HEK293T (cell line): ENCODE data around the gene DNAJA2.
"Not testable (repeated sequence)": the region's sequence is repeated elsewhere in the genome, so short reads cannot be mapped to it uniquely, and the experiment has no call there.

Experiments used
- CTCF ChIA-PET: fragments of 350-600 bp; formaldehyde crosslinking; extraction: SDS; loops from one replicate; lab custom pipeline; 2021; ENCODE audit warnings: antibody characterized with exemption, inconsistent platforms; lab: Yijun Ruan, JAX
- POLR2A ChIA-PET: fragments of 350-600 bp; formaldehyde crosslinking; extraction: SDS; loops from one replicate; lab custom pipeline; 2020; ENCODE audit warnings: antibody characterized with exemption, inconsistent platforms; lab: Yijun Ruan, JAX
- DNase-seq: peaks from one replicate; pipeline ENCODE4 v3.0.0; 2012; ENCODE audit warnings: mixed read lengths; ENCODE audit errors: extremely low spot score
- ARNT ChIP-seq: fragments of 450-650 bp; IDR thresholded peaks from 2 replicates; pipeline ENCODE4 v1.6.1; 2017; ENCODE audit warnings: mild to moderate bottlenecking
- BHLHE40 ChIP-seq: fragments of 450-650 bp; IDR thresholded peaks from 2 replicates; pipeline ENCODE4 v1.6.1; 2016; ENCODE audit warnings: mild to moderate bottlenecking, moderate library complexity, borderline replicate concordance
- CTBP1 ChIP-seq: fragments of 450-650 bp; IDR thresholded peaks from 2 replicates; pipeline ENCODE4 v1.6.1; 2016; ENCODE audit warnings: borderline replicate concordance
- ELF4 ChIP-seq: fragments of 450-650 bp; IDR thresholded peaks from 2 replicates; pipeline ENCODE4 v1.6.1; 2017; ENCODE audit warnings: antibody characterized with exemption
- FOXA1 ChIP-seq: fragments of 450-650 bp; IDR thresholded peaks from 2 replicates; pipeline ENCODE4 v1.6.1; 2016; ENCODE audit warnings: mild to moderate bottlenecking
- FOXK2 ChIP-seq: fragments of 450-650 bp; IDR thresholded peaks from 2 replicates; pipeline ENCODE4 v1.6.1; 2016; ENCODE audit warnings: mild to moderate bottlenecking
- FOXM1 ChIP-seq: fragments of 450-650 bp; IDR thresholded peaks from 2 replicates; pipeline ENCODE4 v1.6.1; 2017; ENCODE audit warnings: mild to moderate bottlenecking, borderline replicate concordance
- HDGF ChIP-seq: fragments of 450-650 bp; IDR thresholded peaks from 2 replicates; pipeline ENCODE4 v1.6.1; 2017; ENCODE audit warnings: antibody characterized with exemption, borderline replicate concordance
- L3MBTL2 ChIP-seq: fragments of 450-650 bp; conservative IDR thresholded peaks from 2 replicates; pipeline ENCODE4 v1.6.1; 2016; ENCODE audit warnings: mild to moderate bottlenecking
- LEF1 ChIP-seq: fragments of 450-650 bp; IDR thresholded peaks from 2 replicates; pipeline ENCODE4 v1.6.1; 2017; ENCODE audit warnings: mild to moderate bottlenecking, borderline replicate concordance
- NFRKB ChIP-seq: fragments of 450-650 bp; IDR thresholded peaks from 2 replicates; pipeline ENCODE4 v1.6.1; 2016; ENCODE audit warnings: mild to moderate bottlenecking, moderate library complexity
- PKNOX1 ChIP-seq: fragments of 450-650 bp; IDR thresholded peaks from 2 replicates; pipeline ENCODE4 v1.6.1; 2016
- SP1 ChIP-seq: fragments of 450-650 bp; IDR thresholded peaks from 2 replicates; pipeline ENCODE4 v1.6.1; 2017
- SUZ12 ChIP-seq: fragments of 450-650 bp; IDR thresholded peaks from 2 replicates; pipeline ENCODE4 v1.6.1; 2016; ENCODE audit warnings: mild to moderate bottlenecking
- TARDBP ChIP-seq: fragments of 450-650 bp; IDR thresholded peaks from 2 replicates; pipeline ENCODE4 v1.6.1; 2016
- ZNF384 ChIP-seq: fragments of 450-650 bp; IDR thresholded peaks from 2 replicates; pipeline ENCODE4 v1.6.1; 2016

The DNAJA2 gene

GRCh38 chr16:47013910-47014309 is 40.4 kb upstream of the DNAJA2 start:
- ChIA-PET CTCF (no interaction called here), POLR2A (no interaction called here)
- DNase-seq = no peak
- no peak for TF ChIP-seq BHLHE40

DNA sequence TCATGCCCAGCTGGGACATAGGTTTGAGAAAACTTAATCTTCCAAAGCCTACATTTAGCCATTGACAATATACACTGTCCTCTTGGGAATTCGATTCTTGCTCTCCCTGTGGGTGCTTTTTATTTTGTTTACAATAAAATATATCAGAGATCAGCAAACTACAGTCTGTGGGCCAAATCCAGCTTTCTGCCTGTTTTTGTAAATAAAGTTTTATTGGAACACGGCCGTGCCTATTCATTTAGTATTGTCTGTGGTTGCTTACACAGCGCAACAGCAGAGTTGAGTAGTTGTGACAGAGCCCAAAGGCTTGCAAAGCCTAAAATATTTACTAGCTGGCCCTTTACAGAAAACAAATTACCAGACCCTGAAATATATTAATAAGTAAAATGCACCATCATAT is 39.7 kb upstream of the DNAJA2 start:
- POLR2A ChIA-PET = no interaction called here
- no peak for DNase-seq
- TF ChIP-seq BHLHE40 (no peak), CTBP1 (no peak), FOXA1 (no peak), NFRKB (no peak), FOXM1 (no peak), LEF1 (no peak), L3MBTL2 (no peak), PKNOX1 (no peak), HDGF (no peak), ARNT (no peak), TARDBP (no peak), FOXK2 (no peak), ELF4 (no peak), SUZ12 (no peak), SP1 (no peak), ZNF384 (no peak)
- CTCF ChIA-PET = no interaction called here

GRCh38 chr16:47010812-47011211 is 37.3 kb upstream of the DNAJA2 start:
- CTCF ChIA-PET, DNase-seq, POLR2A ChIA-PET: not testable (repeated sequence)

DNA sequence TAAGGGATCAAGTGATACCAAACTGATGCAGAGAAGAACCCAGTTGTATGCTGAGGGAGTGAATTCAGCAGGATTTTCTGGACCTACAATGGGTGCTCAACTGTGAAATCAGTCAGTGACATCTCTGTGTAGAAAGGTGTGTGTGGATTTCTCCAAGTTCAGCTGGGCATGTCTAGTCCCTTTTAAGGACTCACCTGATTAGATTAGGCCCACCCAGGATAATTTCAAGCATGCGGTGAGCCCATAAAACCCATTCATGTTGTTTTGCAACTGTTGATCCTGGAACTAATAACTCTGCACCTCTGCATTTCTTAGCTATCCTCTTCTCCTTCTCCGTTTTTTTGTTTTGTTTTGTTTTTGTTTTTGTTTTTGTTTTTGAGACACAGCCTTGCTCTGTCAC is 35.1 kb upstream of the DNAJA2 start:
- ChIA-PET POLR2A (no interaction called here), CTCF (no interaction called here)
- DNase-seq = no peak
- TF ChIP-seq ELF4 = no peak
- TF ChIP-seq FOXM1 = no peak
- no peak for TF ChIP-seq NFRKB
- no peak for TF ChIP-seq TARDBP
- no peak for TF ChIP-seq ZNF384
- no peak for TF ChIP-seq CTBP1
- no peak for TF ChIP-seq LEF1
- no peak for TF ChIP-seq FOXK2

DNA sequence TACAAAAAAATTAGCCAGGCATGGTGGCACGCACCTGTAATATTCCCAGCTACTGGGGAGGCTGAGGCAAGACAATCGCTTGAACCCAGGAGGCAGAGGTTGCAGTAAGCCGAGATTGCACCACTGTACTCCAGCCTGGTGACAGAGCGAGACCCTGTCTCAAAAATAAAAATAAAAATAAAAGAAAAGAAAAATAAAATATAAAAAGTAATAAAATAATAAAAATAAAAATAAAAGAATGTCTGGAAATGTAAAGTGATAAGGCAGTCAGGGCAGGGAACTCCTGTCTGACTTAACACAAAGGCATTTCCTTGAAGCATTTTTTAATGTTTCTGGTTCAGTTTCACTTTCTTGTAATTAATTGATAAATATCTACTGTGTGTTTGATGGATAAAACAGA is 34.7 kb upstream of the DNAJA2 start:
- DNase-seq = no peak
- CTCF ChIA-PET = no interaction called here
- TF ChIP-seq FOXM1 = no peak
- TF ChIP-seq BHLHE40 = no peak
- TF ChIP-seq NFRKB = no peak
- no peak for TF ChIP-seq L3MBTL2
- TF ChIP-seq CTBP1 = no peak
- no peak for TF ChIP-seq ARNT
- TF ChIP-seq PKNOX1 = no peak
- no peak for TF ChIP-seq HDGF
- no peak for TF ChIP-seq ZNF384
- TF ChIP-seq FOXK2 = no peak
- TF ChIP-seq TARDBP = no peak
- no peak for TF ChIP-seq SP1
- TF ChIP-seq LEF1 = no peak
- POLR2A ChIA-PET = no interaction called here

GRCh38 chr16:47004652-47005051 is 31.2 kb upstream of the DNAJA2 start:
- ChIA-PET POLR2A (no interaction called here), CTCF (interaction anchor here (0.9 kb wide), 1 partner anchor 22 kb away, joined by 3 read pairs; no protein-coding TSS in a partner anchor)
- no peak for TF ChIP-seq TARDBP
- no peak for TF ChIP-seq PKNOX1
- no peak for TF ChIP-seq ARNT
- no peak for TF ChIP-seq FOXK2
- no peak for TF ChIP-seq HDGF
- no peak for TF ChIP-seq CTBP1
- no peak for TF ChIP-seq FOXM1
- no peak for TF ChIP-seq BHLHE40
- TF ChIP-seq LEF1 = no peak
- TF ChIP-seq FOXA1 = no peak
- TF ChIP-seq SUZ12 = no peak
- TF ChIP-seq ELF4 = no peak
- DNase-seq = no peak

DNA sequence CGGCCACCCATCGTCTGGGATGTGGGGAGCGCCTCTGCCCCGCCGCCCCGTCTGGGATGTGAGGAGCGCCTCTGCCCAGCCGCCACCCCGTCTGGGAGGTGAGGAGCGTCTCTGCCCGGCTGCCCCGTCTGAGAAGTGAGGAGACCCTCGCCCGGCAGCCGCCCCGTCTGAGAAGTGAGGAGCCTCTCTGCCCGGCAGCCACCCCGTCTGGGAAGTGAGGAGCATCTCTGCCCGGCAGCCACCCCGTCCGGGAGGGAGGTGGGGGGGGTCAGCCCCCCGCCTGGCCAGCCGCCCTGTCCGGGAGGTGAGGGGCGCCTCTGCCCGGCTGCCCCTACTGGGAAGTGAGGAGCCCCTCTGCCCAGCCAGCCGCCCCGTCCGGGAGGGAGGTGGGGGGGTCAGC is 26.6 kb upstream of the DNAJA2 start:
- POLR2A ChIA-PET, CTCF ChIA-PET, DNase-seq: not testable (repeated sequence)
